Naive B cell (primary cell): Measurements from ENCODE around the gene MBNL1. TPM values are rescaled to one million over a fixed set of nuclear protein-coding genes. Genes with fewer than 3 reads are reported as not detected.
"Not testable (repeated sequence)": the region's sequence is repeated elsewhere in the genome, so short reads cannot be mapped to it uniquely, and the experiment has no call there.

ENCODE experiments used
- ATAC-seq, 2 donors: fragments of 150-1000 bp; cut with Tn5 transposase; 2 replicates each; pipeline ENCODE4 v1.10.0; 2021; ENCODE audit warnings: low read depth in 2 of 2, mild to moderate bottlenecking in 2 of 2, moderate library complexity in 2 of 2
- DNase-seq: peaks from one replicate; pipeline ENCODE4 v3.0.0; 2022
- H3K27ac Mint-ChIP-seq, 6 donors: one replicate each; pipeline ENCODE4 v1.8.0; 2020 to 2022; ENCODE audit warnings: mild to moderate bottlenecking in 6 of 6, mixed read lengths in 6 of 6, moderate library complexity in 5 of 6, inconsistent platforms in 2 of 6
- H3K27me3 Mint-ChIP-seq, 3 donors: one replicate each; pipeline ENCODE4 v1.8.0; 2021 to 2022; ENCODE audit warnings: mixed read lengths in 3 of 3, mild to moderate bottlenecking in 1 of 3
- H3K36me3 Mint-ChIP-seq, 2 donors: one replicate each; pipeline ENCODE4 v1.8.0; 2020 to 2022; ENCODE audit warnings: mixed read lengths in 2 of 2, inconsistent platforms in 1 of 2, mild to moderate bottlenecking in 1 of 2
- H3K4me1 Mint-ChIP-seq, 3 donors: one replicate each; pipeline ENCODE4 v1.8.0; 2020 to 2022; ENCODE audit warnings: mixed read lengths in 3 of 3, inconsistent platforms in 1 of 3, mild to moderate bottlenecking in 1 of 3, moderate library complexity in 1 of 3
- H3K4me3 Mint-ChIP-seq, 8 donors: one replicate each; pipeline ENCODE4 v1.8.0; 2020 to 2022; ENCODE audit warnings: mild to moderate bottlenecking in 8 of 8, mixed read lengths in 8 of 8, moderate library complexity in 8 of 8, inconsistent platforms in 2 of 8
- H3K9me3 Mint-ChIP-seq, 7 donors: one replicate each; pipeline ENCODE4 v1.8.0; 2020 to 2022; ENCODE audit warnings: mixed read lengths in 7 of 7, mild to moderate bottlenecking in 5 of 7, inconsistent platforms in 2 of 7, moderate library complexity in 1 of 7
- polyA plus RNA-seq, 6 donors: library from polyadenylated mRNA; unstranded; fragments of 300-500 nt; fragmentation: Illumina TruSeq; gene quantifications; one replicate each; pipeline ENCODE4 v1.2.3, GENCODE V29; 2021; ENCODE audit warnings: low read depth in 6 of 6

MBNL1 gene
- polyA plus RNA-seq, 6 donors from 2014 or later, result 188 to 346 (median 260) TPM

GRCh38 chr3:152321955-152322377 is 53.2 kb downstream of the MBNL1 start:
- Mint-ChIP-seq H3K36me3 (peaks cover 14 to 15% of the 10 kb centered on the region in 2 donors), H3K27me3 (no peaks in the 10 kb centered on the region), H3K4me3 (peak overlapping the region in 2 of 8 donors; percentile 32 to 33), H3K27ac (peak overlapping the region in 5 of 6 donors; percentile 30 to 86 (median 56)), H3K9me3 (peaks cover 0 to 2% (median 0%) of the 10 kb centered on the region in 7 donors), H3K4me1 (peaks cover 60 to 78% (median 71%) of the 10 kb centered on the region in 3 donors)
- ATAC-seq, result no peak
- DNase-seq, result no peak

GRCh38 chr3:152322756-152323155 is 54.0 kb downstream of the MBNL1 start:
- peaks cover 63 to 79% (median 71%) of the 10 kb centered on the region in 3 donors for H3K4me1 Mint-ChIP-seq
- H3K9me3 Mint-ChIP-seq, result peaks cover 0 to 2% (median 0%) of the 10 kb centered on the region in 7 donors
- H3K27ac Mint-ChIP-seq, result peak overlapping the region in 1 of 6 donors; percentile 45
- H3K36me3 Mint-ChIP-seq, result peaks cover 14 to 15% of the 10 kb centered on the region in 2 donors
- no peaks in the 10 kb centered on the region for H3K27me3 Mint-ChIP-seq
- no peak for DNase-seq
- H3K4me3 Mint-ChIP-seq, result peak overlapping the region in 3 of 8 donors; percentile 5 to 37 (median 33)
- peak; percentile 36 to 58 for ATAC-seq

GRCh38 chr3:152323834-152324233 is 55.1 kb downstream of the MBNL1 start:
- peak; percentile 24 for DNase-seq
- H3K27me3 Mint-ChIP-seq, result no peaks in the 10 kb centered on the region
- H3K27ac Mint-ChIP-seq, result peak overlapping the region in 3 of 6 donors; percentile 2 to 44 (median 29)
- peaks cover 63 to 75% (median 71%) of the 10 kb centered on the region in 3 donors for H3K4me1 Mint-ChIP-seq
- peak; percentile 79 to 85 for ATAC-seq
- H3K4me3 Mint-ChIP-seq, result peak overlapping the region in 5 of 8 donors; percentile 20 to 64 (median 53)
- H3K9me3 Mint-ChIP-seq, result peaks cover 0 to 2% (median 0%) of the 10 kb centered on the region in 7 donors
- H3K36me3 Mint-ChIP-seq, result peaks cover 14 to 15% of the 10 kb centered on the region in 2 donors

GRCh38 chr3:152325136-152325535 is 56.4 kb downstream of the MBNL1 start:
- no peak overlapping the region for H3K4me3 Mint-ChIP-seq
- no peak for ATAC-seq
- H3K9me3 Mint-ChIP-seq, result peaks cover 0 to 2% (median 0%) of the 10 kb centered on the region in 7 donors
- peaks cover 59 to 72% (median 65%) of the 10 kb centered on the region in 3 donors for H3K4me1 Mint-ChIP-seq
- peaks cover 8 to 11% of the 10 kb centered on the region in 2 donors for H3K36me3 Mint-ChIP-seq
- peak overlapping the region in 3 of 6 donors; percentile 5 to 84 (median 44) for H3K27ac Mint-ChIP-seq
- H3K27me3 Mint-ChIP-seq, result no peaks in the 10 kb centered on the region
- no peak for DNase-seq

GRCh38 chr3:152327203-152327602 is 58.5 kb downstream of the MBNL1 start:
- Mint-ChIP-seq H3K4me3 (peak overlapping the region in 3 of 8 donors; percentile 16 to 80 (median 70)), H3K36me3 (peaks cover 11 to 16% of the 10 kb centered on the region in 2 donors), H3K9me3 (peaks cover 0 to 2% (median 0%) of the 10 kb centered on the region in 7 donors), H3K27me3 (no peaks in the 10 kb centered on the region), H3K27ac (peak overlapping the region in 4 of 6 donors; percentile 27 to 80 (median 54)), H3K4me1 (peaks cover 58 to 75% (median 65%) of the 10 kb centered on the region in 3 donors)
- DNase-seq, result no peak
- no peak for ATAC-seq

GRCh38 chr3:152328841-152329240 is 60.1 kb downstream of the MBNL1 start:
- peak overlapping the region in 4 of 6 donors; percentile 18 to 94 (median 54) for H3K27ac Mint-ChIP-seq
- ATAC-seq (no peak), DNase-seq (no peak)
- H3K4me1 Mint-ChIP-seq, result peaks cover 55 to 80% (median 70%) of the 10 kb centered on the region in 3 donors
- peaks cover 11 to 16% of the 10 kb centered on the region in 2 donors for H3K36me3 Mint-ChIP-seq
- H3K4me3 Mint-ChIP-seq, result peak overlapping the region in 3 of 8 donors; percentile 2 to 51 (median 8)
- H3K9me3 Mint-ChIP-seq, result peaks cover 0 to 2% (median 0%) of the 10 kb centered on the region in 7 donors
- no peaks in the 10 kb centered on the region for H3K27me3 Mint-ChIP-seq

GRCh38 chr3:152330559-152330958 is 61.8 kb downstream of the MBNL1 start:
- Mint-ChIP-seq H3K27ac (peak overlapping the region in 2 of 6 donors; percentile 21 to 26), H3K27me3 (no peaks in the 10 kb centered on the region), H3K4me3 (peak overlapping the region in 1 of 8 donors; percentile 69), H3K4me1 (peaks cover 54 to 83% (median 73%) of the 10 kb centered on the region in 3 donors), H3K36me3 (peaks cover 5 to 14% of the 10 kb centered on the region in 2 donors), H3K9me3 (peaks cover 0 to 2% (median 0%) of the 10 kb centered on the region in 7 donors)
- no peak for DNase-seq
- ATAC-seq, result no peak

- peaks cover 0 to 9% of the 10 kb centered on the region in 2 donors for H3K36me3 Mint-ChIP-seq
- DNase-seq (no peak), ATAC-seq (no peak)
- H3K4me1 Mint-ChIP-seq, result peaks cover 54 to 84% (median 73%) of the 10 kb centered on the region in 3 donors
- H3K4me3 Mint-ChIP-seq, result peak overlapping the region in 5 of 8 donors; percentile 6 to 85 (median 13)
- peak overlapping the region; percentile 12 to 95 (median 62) for H3K27ac Mint-ChIP-seq
- H3K9me3 Mint-ChIP-seq, result no peaks in the 10 kb centered on the region
- no peaks in the 10 kb centered on the region for H3K27me3 Mint-ChIP-seq
Measured at GRCh38 chr3:152331018-152331541, 62.4 kb downstream of the MBNL1 start.

GRCh38 chr3:152331998-152332397 is 63.3 kb downstream of the MBNL1 start:
- peak overlapping the region in 5 of 8 donors; percentile 11 to 72 (median 25) for H3K4me3 Mint-ChIP-seq
- ATAC-seq, result no peak
- H3K27me3 Mint-ChIP-seq, result no peaks in the 10 kb centered on the region
- no peaks in the 10 kb centered on the region for H3K9me3 Mint-ChIP-seq
- peak overlapping the region; percentile 26 to 95 (median 74) for H3K27ac Mint-ChIP-seq
- peaks cover 53 to 79% (median 72%) of the 10 kb centered on the region in 3 donors for H3K4me1 Mint-ChIP-seq
- peaks cover 0 to 8% of the 10 kb centered on the region in 2 donors for H3K36me3 Mint-ChIP-seq
- DNase-seq, result no peak

- Mint-ChIP-seq H3K27ac (peak overlapping the region in 2 of 6 donors; percentile 16 to 30), H3K27me3 (no peaks in the 10 kb centered on the region), H3K4me3 (peak overlapping the region in 2 of 8 donors; percentile 10 to 56), H3K9me3 (no peaks in the 10 kb centered on the region), H3K36me3 (peaks cover 5 to 20% of the 10 kb centered on the region in 2 donors), H3K4me1 (peaks cover 55 to 85% (median 77%) of the 10 kb centered on the region in 3 donors)
- ATAC-seq, result no peak
- DNase-seq, result no peak
Measured at GRCh38 chr3:152333928-152334327, 65.2 kb downstream of the MBNL1 start.

GRCh38 chr3:152334761-152335160 is 66.0 kb downstream of the MBNL1 start:
- H3K9me3 Mint-ChIP-seq, result no peaks in the 10 kb centered on the region
- peak overlapping the region in 3 of 6 donors; percentile 44 to 79 (median 78) for H3K27ac Mint-ChIP-seq
- peak overlapping the region in 7 of 8 donors; percentile 27 to 77 (median 66) for H3K4me3 Mint-ChIP-seq
- H3K4me1 Mint-ChIP-seq, result peaks cover 51 to 87% (median 75%) of the 10 kb centered on the region in 3 donors
- peaks cover 5 to 20% of the 10 kb centered on the region in 2 donors for H3K36me3 Mint-ChIP-seq
- ATAC-seq (no peak), DNase-seq (no peak)
- no peaks in the 10 kb centered on the region for H3K27me3 Mint-ChIP-seq

- no peaks in the 10 kb centered on the region for H3K27me3 Mint-ChIP-seq
- H3K4me3 Mint-ChIP-seq, result peak overlapping the region in 7 of 8 donors; percentile 27 to 77 (median 66)
- peaks cover 10 to 20% of the 10 kb centered on the region in 2 donors for H3K36me3 Mint-ChIP-seq
- DNase-seq (no peak), ATAC-seq (peak; percentile 37 to 48)
- H3K4me1 Mint-ChIP-seq, result peaks cover 52 to 87% (median 78%) of the 10 kb centered on the region in 3 donors
- no peaks in the 10 kb centered on the region for H3K9me3 Mint-ChIP-seq
- peak overlapping the region in 4 of 6 donors; percentile 12 to 79 (median 61) for H3K27ac Mint-ChIP-seq
Measured at GRCh38 chr3:152335273-152335672, 66.5 kb downstream of the MBNL1 start.

GRCh38 chr3:152337337-152337736 is 68.6 kb downstream of the MBNL1 start:
- not testable (repeated sequence) for H3K4me3 Mint-ChIP-seq, ATAC-seq, H3K27me3 Mint-ChIP-seq, H3K9me3 Mint-ChIP-seq, DNase-seq
- H3K36me3 Mint-ChIP-seq, result peaks cover 13 to 16% of the 10 kb centered on the region in 2 donors
- peaks cover 38 to 79% (median 62%) of the 10 kb centered on the region in 3 donors for H3K4me1 Mint-ChIP-seq
- H3K27ac Mint-ChIP-seq, result peak overlapping the region in 4 of 6 donors; percentile 43 to 66 (median 56)
